ENCODE results near the gene HBEGF. TPM values are rescaled to one million over a fixed set of nuclear protein-coding genes. Genes with fewer than 3 reads are reported as not detected.
A peak's percentile ranks its signal among the peaks of the same experiment; 100 is the strongest.

HBEGF gene
- total RNA-seq, 1 donor, result 2.5 TPM

- H3K79me2 ChIP-seq (ENCODE audit: insufficient read depth, low read length), result peaks cover 64% of the 10 kb centered on the region
- no peak overlapping the region for H3K4me3 ChIP-seq (ENCODE audit: insufficient read depth, low read length)
- no peak for TF ChIP-seq CTCF (IDR thresholded peaks at IDR 0.05; ENCODE audit: extremely low read depth, low read depth, low read length)
- H3K27ac ChIP-seq (ENCODE audit: low read depth, low read length), result peak overlapping the region; percentile 83
- no peaks in the 10 kb centered on the region for H4K20me1 ChIP-seq (ENCODE audit: insufficient read depth, low read length)
- H2AFZ ChIP-seq (ENCODE audit: low read length), result no peak overlapping the region
- H3K4me1 ChIP-seq (ENCODE audit: insufficient read depth, low read length), result peaks cover 53% of the 10 kb centered on the region
- no peak overlapping the region for H3K4me2 ChIP-seq (ENCODE audit: insufficient read depth, low read length)
- no peaks in the 10 kb centered on the region for H3K27me3 ChIP-seq (ENCODE audit: insufficient read depth, low read length)
- DNase-seq (ENCODE audit: insufficient read length, low spot score, missing footprints), result no peak
- no peaks in the 10 kb centered on the region for H3K36me3 ChIP-seq (ENCODE audit: insufficient read depth, low read length)
- no peaks in the 10 kb centered on the region for H3K9me3 ChIP-seq (ENCODE audit: low read depth, low read length)
Observed at GRCh38 chr5:140297283-140297682, 49.1 kb downstream of the HBEGF start.

GRCh38 chr5:140296289-140296688, 50.1 kb downstream of the HBEGF start:
- no peak for TF ChIP-seq CTCF (IDR thresholded peaks at IDR 0.05; ENCODE audit: extremely low read depth, low read depth, low read length)
- Histone ChIP-seq H2AFZ (ENCODE audit: low read length) (no peak overlapping the region), H3K27me3 (ENCODE audit: insufficient read depth, low read length) (no peaks in the 10 kb centered on the region), H3K36me3 (ENCODE audit: insufficient read depth, low read length) (no peaks in the 10 kb centered on the region), H4K20me1 (ENCODE audit: insufficient read depth, low read length) (no peaks in the 10 kb centered on the region), H3K9me3 (ENCODE audit: low read depth, low read length) (no peaks in the 10 kb centered on the region), H3K4me3 (ENCODE audit: insufficient read depth, low read length) (no peak overlapping the region), H3K4me2 (ENCODE audit: insufficient read depth, low read length) (no peak overlapping the region), H3K79me2 (ENCODE audit: insufficient read depth, low read length) (peaks cover 61% of the 10 kb centered on the region), H3K4me1 (ENCODE audit: insufficient read depth, low read length) (peaks cover 48% of the 10 kb centered on the region), H3K27ac (ENCODE audit: low read depth, low read length) (no peak overlapping the region)
- no peak for DNase-seq (ENCODE audit: insufficient read length, low spot score, missing footprints)

GRCh38 chr5:140295414-140295813, 51.0 kb downstream of the HBEGF start:
- H3K4me3 ChIP-seq (ENCODE audit: insufficient read depth, low read length), result no peak overlapping the region
- peaks cover 61% of the 10 kb centered on the region for H3K79me2 ChIP-seq (ENCODE audit: insufficient read depth, low read length)
- peak overlapping the region; percentile 51 for H3K27ac ChIP-seq (ENCODE audit: low read depth, low read length)

GRCh38 chr5:140294753-140295152, 51.6 kb downstream of the HBEGF start:
- no peak for DNase-seq (ENCODE audit: insufficient read length, low spot score, missing footprints)
- Histone ChIP-seq H2AFZ (ENCODE audit: low read length) (no peak overlapping the region), H4K20me1 (ENCODE audit: insufficient read depth, low read length) (peaks cover 5% of the 10 kb centered on the region), H3K4me1 (ENCODE audit: insufficient read depth, low read length) (peaks cover 48% of the 10 kb centered on the region), H3K79me2 (ENCODE audit: insufficient read depth, low read length) (peaks cover 61% of the 10 kb centered on the region), H3K4me3 (ENCODE audit: insufficient read depth, low read length) (no peak overlapping the region), H3K9me3 (ENCODE audit: low read depth, low read length) (no peaks in the 10 kb centered on the region), H3K4me2 (ENCODE audit: insufficient read depth, low read length) (no peak overlapping the region), H3K27me3 (ENCODE audit: insufficient read depth, low read length) (no peaks in the 10 kb centered on the region), H3K27ac (ENCODE audit: low read depth, low read length) (peak overlapping the region; percentile 51), H3K36me3 (ENCODE audit: insufficient read depth, low read length) (no peaks in the 10 kb centered on the region)
- TF ChIP-seq CTCF (IDR thresholded peaks at IDR 0.05; ENCODE audit: extremely low read depth, low read depth, low read length), result no peak

More at GRCh38 chr5:140295414-140295813, 51.0 kb downstream of the HBEGF start:
- no peak for DNase-seq (ENCODE audit: insufficient read length, low spot score, missing footprints)
- H4K20me1 ChIP-seq (ENCODE audit: insufficient read depth, low read length), result peaks cover 3% of the 10 kb centered on the region
- no peak overlapping the region for H3K4me2 ChIP-seq (ENCODE audit: insufficient read depth, low read length)
- H3K36me3 ChIP-seq (ENCODE audit: insufficient read depth, low read length), result no peaks in the 10 kb centered on the region
- peaks cover 48% of the 10 kb centered on the region for H3K4me1 ChIP-seq (ENCODE audit: insufficient read depth, low read length)
- no peaks in the 10 kb centered on the region for H3K9me3 ChIP-seq (ENCODE audit: low read depth, low read length)
- no peaks in the 10 kb centered on the region for H3K27me3 ChIP-seq (ENCODE audit: insufficient read depth, low read length)
- TF ChIP-seq CTCF (IDR thresholded peaks at IDR 0.05; ENCODE audit: extremely low read depth, low read depth, low read length), result no peak
- no peak overlapping the region for H2AFZ ChIP-seq (ENCODE audit: low read length)

Measured in osteoblast (primary cell).